Right atrium auricular region (tissue), 2 donors: ENCODE data around the gene CUX1. TPM values are rescaled to one million over a fixed set of nuclear protein-coding genes. Genes with fewer than 3 reads are reported as not detected.

Source experiments
- DNase-seq: peaks from one replicate; pipeline ENCODE4 v3.0.0-alpha.2; 2019; ENCODE audit warnings: low spot score
- H3K27ac ChIP-seq, 2 donors: fragments of 200-600 bp; sonication (generic); 1 replicate in 1 of 2; 2 replicates in 1 of 2; pipeline ENCODE4 v1.5.1; 2016 to 2019
- H3K27me3 ChIP-seq, 2 donors: fragments of 200-600 bp; sonication (generic); one replicate each; pipeline versions ENCODE4 v1.5.1 to v1.6.0; 2017 to 2019
- H3K36me3 ChIP-seq: fragments of 200-600 bp; sonication (generic); one replicate; pipeline ENCODE4 v1.5.1; 2016
- H3K4me1 ChIP-seq, 2 donors: fragments of 200-600 bp; sonication (generic); one replicate each; pipeline versions ENCODE4 v1.5.1 to v1.6.0; 2017 to 2019
- H3K4me3 ChIP-seq, 2 donors: fragments of 200-600 bp; sonication (generic); 1 replicate in 1 of 2; 2 replicates in 1 of 2; pipeline ENCODE4 v1.5.1; 2017 to 2019; ENCODE audit warnings: mild to moderate bottlenecking in 1 of 2, moderate library complexity in 1 of 2
- H3K9me3 ChIP-seq, 2 donors: fragments of 200-600 bp; sonication (generic); one replicate each; pipeline ENCODE4 v1.5.1; 2019
- total RNA-seq, 2 donors: library from RNA; depleted of rRNA; stranded (reverse); fragments of >200 nt; gene quantifications; one replicate each; pipeline ENCODE4 v1.1.0, GENCODE V29; 2016
- TF ChIP-seq, protein P1 (sequence below), 2 donors: fragments of 200-600 bp; sonication (generic); IDR thresholded peaks; one replicate each; pipeline ENCODE4 v1.5.1; 2019; ENCODE audit warnings: antibody characterized with exemption in 2 of 2

Gene CUX1
- total RNA-seq, 2 donors from 2014 or later: 71.1 to 94.4 TPM

GRCh38 chr7:102147008-102147407, 329.6 kb downstream of the CUX1 start:
- TF ChIP-seq, protein P1, sequence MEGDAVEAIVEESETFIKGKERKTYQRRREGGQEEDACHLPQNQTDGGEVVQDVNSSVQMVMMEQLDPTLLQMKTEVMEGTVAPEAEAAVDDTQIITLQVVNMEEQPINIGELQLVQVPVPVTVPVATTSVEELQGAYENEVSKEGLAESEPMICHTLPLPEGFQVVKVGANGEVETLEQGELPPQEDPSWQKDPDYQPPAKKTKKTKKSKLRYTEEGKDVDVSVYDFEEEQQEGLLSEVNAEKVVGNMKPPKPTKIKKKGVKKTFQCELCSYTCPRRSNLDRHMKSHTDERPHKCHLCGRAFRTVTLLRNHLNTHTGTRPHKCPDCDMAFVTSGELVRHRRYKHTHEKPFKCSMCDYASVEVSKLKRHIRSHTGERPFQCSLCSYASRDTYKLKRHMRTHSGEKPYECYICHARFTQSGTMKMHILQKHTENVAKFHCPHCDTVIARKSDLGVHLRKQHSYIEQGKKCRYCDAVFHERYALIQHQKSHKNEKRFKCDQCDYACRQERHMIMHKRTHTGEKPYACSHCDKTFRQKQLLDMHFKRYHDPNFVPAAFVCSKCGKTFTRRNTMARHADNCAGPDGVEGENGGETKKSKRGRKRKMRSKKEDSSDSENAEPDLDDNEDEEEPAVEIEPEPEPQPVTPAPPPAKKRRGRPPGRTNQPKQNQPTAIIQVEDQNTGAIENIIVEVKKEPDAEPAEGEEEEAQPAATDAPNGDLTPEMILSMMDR (IDR thresholded peaks at IDR 0.05): no peak
- Histone ChIP-seq H3K9me3 (no peaks in the 10 kb centered on the region), H3K27ac (peak overlapping the region; percentile 78 to 84), H3K27me3 (no peaks in the 10 kb centered on the region), H3K36me3 (no peaks in the 10 kb centered on the region), H3K4me3 (no peak overlapping the region), H3K4me1 (peaks cover 0 to 23% of the 10 kb centered on the region in 2 donors)
- peak; percentile 78 for DNase-seq

- no peak overlapping the region for H3K4me3 ChIP-seq
- no peak overlapping the region for H3K27ac ChIP-seq
- H3K36me3 ChIP-seq: no peaks in the 10 kb centered on the region
- H3K27me3 ChIP-seq: no peaks in the 10 kb centered on the region
- H3K9me3 ChIP-seq: no peaks in the 10 kb centered on the region
- no peak for DNase-seq
- H3K4me1 ChIP-seq: peaks cover 0 to 40% of the 10 kb centered on the region in 2 donors
- TF ChIP-seq, protein P1 (IDR thresholded peaks at IDR 0.05): no peak
These were observed 331.4 kb downstream of the CUX1 start for GRCh38 chr7:102148799-102149198.

GRCh38 chr7:102149416-102149815, 332.0 kb downstream of the CUX1 start:
- Histone ChIP-seq H3K27me3 (no peaks in the 10 kb centered on the region), H3K4me3 (no peak overlapping the region), H3K4me1 (peaks cover 0 to 41% of the 10 kb centered on the region in 2 donors), H3K9me3 (no peaks in the 10 kb centered on the region), H3K27ac (no peak overlapping the region), H3K36me3 (no peaks in the 10 kb centered on the region)
- no peak for DNase-seq
- TF ChIP-seq, protein P1 (IDR thresholded peaks at IDR 0.05): no peak

GRCh38 chr7:102150266-102150665, 332.8 kb downstream of the CUX1 start:
- no peak for DNase-seq
- Histone ChIP-seq H3K27me3 (no peaks in the 10 kb centered on the region), H3K4me1 (peaks cover 0 to 41% of the 10 kb centered on the region in 2 donors), H3K36me3 (no peaks in the 10 kb centered on the region), H3K9me3 (no peaks in the 10 kb centered on the region), H3K4me3 (no peak overlapping the region), H3K27ac (no peak overlapping the region)
- TF ChIP-seq, protein P1 (IDR thresholded peaks at IDR 0.05): no peak

DNA sequence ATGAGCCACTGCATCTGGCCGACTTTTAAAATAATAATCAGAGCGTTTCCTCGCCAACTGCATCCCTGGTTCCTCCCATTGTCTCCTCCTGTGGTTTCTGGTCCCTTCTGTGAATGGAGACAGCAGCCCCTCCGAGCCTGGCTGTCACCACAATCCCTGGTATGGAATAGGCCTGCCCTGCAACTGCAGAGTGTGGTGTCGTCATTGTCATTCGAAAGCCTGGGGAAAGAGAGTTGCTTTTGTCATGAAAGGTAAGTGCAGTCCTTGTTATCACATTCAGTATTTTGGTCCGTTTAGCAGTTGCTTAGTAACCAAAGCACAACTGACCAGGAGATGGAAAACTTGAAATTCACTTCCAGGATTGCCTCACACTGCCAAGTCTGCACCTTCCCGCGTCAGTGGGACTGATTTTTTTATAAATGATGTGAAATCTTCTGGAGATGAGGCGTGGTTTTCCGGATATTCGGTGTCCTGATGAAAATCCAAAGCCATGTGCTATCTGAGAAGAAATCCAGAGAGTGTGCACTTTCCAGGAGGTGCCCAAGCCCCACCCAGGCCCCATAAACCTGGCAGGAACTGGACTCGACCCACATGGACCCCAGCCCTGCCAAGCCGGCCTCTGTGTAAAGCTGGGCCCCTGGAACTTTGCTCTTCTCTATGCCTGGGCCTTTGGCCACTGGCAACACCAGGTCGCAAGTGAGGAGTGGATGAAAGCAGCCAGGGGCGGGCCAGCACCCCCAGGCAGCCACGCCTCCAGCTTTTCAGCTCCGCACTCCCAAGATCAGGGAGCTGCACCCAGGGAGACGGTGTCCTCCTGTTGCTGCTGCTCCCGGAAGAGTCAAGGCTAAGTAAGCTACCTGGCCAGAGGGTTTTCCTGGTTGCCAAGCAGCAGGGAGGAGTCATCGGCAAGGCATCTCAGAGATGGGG, 335.5 kb downstream of the CUX1 start:
- Histone ChIP-seq H3K4me3 (no peak overlapping the region), H3K9me3 (no peaks in the 10 kb centered on the region), H3K27me3 (no peaks in the 10 kb centered on the region), H3K4me1 (peaks cover 0 to 19% of the 10 kb centered on the region in 2 donors), H3K27ac (peak overlapping the region; percentile 43 to 67), H3K36me3 (no peaks in the 10 kb centered on the region)
- no peak for DNase-seq
- TF ChIP-seq, protein P1 (IDR thresholded peaks at IDR 0.05): no peak
